Measurements from ENCODE around the gene VWF. TPM values are rescaled to one million over a fixed set of nuclear protein-coding genes. Genes with fewer than 3 reads are reported as not detected.

Gene VWF
- polyA plus RNA-seq, 1 donor (not counting 4 experiments of a cell fraction or from before 2014, with no cell fraction given) = 0.01 TPM

DNA sequence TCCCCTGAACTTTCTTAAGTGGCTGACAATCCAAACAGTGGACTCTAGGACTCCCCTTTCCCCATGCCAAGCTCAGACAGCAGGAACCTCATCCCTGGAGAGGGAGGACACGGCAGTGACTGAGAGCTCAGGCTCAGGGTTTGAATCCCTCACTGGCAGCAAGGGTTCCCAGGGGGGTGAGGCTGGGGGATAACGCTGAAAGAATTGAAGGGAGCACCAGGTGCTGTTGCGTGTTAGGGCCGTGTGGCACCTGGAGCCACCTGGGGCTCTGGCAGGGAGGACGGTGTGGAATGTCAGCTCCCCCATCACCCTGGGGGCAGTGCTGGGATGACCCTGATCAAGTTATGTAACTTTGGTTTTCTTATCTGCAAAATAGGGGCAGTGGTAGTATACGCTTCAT lies 219.5 kb downstream of the VWF start:
- Histone ChIP-seq H3K27ac (ENCODE audit: control insufficient read depth, insufficient read depth, low read length) (no peak overlapping the region), H3K36me3 (ENCODE audit: control insufficient read depth in 2 of 2, extremely low read depth in 1 of 2, insufficient read depth in 2 of 2, low read length in 2 of 2) (no peaks in the 10 kb centered on the region), H3K9me1 (ENCODE audit: control insufficient read depth, extremely low read depth, insufficient read depth, low read length) (no peaks in the 10 kb centered on the region), H3K4me2 (ENCODE audit: control insufficient read depth, extremely low read depth, insufficient read depth, low read depth, low read length) (no peak overlapping the region), H3K9ac (ENCODE audit: control insufficient read depth, extremely low read depth, insufficient read depth, low read length) (no peak overlapping the region), H4K20me1 (ENCODE audit: control insufficient read depth, extremely low read depth, insufficient read depth, low read length) (no peaks in the 10 kb centered on the region), H3K79me2 (ENCODE audit: control insufficient read depth, insufficient read depth, low read length) (no peaks in the 10 kb centered on the region), H3K27me3 (ENCODE audit: control insufficient read depth, extremely low read depth, insufficient read depth, low read length) (no peaks in the 10 kb centered on the region), H2AFZ (ENCODE audit: control insufficient read depth, low read length) (no peak overlapping the region), H3K9me3 (ENCODE audit: control insufficient read depth, low read depth, low read length) (no peaks in the 10 kb centered on the region), H3K4me3 (ENCODE audit: control insufficient read depth in 2 of 3, extremely low read depth in 1 of 3, insufficient read depth in 2 of 3, low read depth in 1 of 3, low read length in 3 of 3) (no peak overlapping the region), H3K4me1 (ENCODE audit: control insufficient read depth, extremely low read depth, insufficient read depth, low read length) (no peaks in the 10 kb centered on the region)
- FAIRE-seq (no peak), DNase-seq (ENCODE audit: low read depth, low spot score) (no peak)
- TF ChIP-seq EZH2 (IDR thresholded peaks at IDR 0.05; ENCODE audit: low read length) = no peak
- TF ChIP-seq, protein P1, sequence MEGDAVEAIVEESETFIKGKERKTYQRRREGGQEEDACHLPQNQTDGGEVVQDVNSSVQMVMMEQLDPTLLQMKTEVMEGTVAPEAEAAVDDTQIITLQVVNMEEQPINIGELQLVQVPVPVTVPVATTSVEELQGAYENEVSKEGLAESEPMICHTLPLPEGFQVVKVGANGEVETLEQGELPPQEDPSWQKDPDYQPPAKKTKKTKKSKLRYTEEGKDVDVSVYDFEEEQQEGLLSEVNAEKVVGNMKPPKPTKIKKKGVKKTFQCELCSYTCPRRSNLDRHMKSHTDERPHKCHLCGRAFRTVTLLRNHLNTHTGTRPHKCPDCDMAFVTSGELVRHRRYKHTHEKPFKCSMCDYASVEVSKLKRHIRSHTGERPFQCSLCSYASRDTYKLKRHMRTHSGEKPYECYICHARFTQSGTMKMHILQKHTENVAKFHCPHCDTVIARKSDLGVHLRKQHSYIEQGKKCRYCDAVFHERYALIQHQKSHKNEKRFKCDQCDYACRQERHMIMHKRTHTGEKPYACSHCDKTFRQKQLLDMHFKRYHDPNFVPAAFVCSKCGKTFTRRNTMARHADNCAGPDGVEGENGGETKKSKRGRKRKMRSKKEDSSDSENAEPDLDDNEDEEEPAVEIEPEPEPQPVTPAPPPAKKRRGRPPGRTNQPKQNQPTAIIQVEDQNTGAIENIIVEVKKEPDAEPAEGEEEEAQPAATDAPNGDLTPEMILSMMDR (optimal IDR thresholded peaks at IDR 0.05 in 1 of 3, IDR thresholded peaks at IDR 0.05 in 1 of 3, conservative IDR thresholded peaks at IDR 0.05 in 1 of 3; ENCODE audit: extremely low read depth in 1 of 3, insufficient read depth in 2 of 3, low read length in 3 of 3) = no peak
- dilution Hi-C loops (cut with MboI; ENCODE audit: extremely low pct_ligation_motif_present, low sequenced_read_pairs) = no loop called here

DNA sequence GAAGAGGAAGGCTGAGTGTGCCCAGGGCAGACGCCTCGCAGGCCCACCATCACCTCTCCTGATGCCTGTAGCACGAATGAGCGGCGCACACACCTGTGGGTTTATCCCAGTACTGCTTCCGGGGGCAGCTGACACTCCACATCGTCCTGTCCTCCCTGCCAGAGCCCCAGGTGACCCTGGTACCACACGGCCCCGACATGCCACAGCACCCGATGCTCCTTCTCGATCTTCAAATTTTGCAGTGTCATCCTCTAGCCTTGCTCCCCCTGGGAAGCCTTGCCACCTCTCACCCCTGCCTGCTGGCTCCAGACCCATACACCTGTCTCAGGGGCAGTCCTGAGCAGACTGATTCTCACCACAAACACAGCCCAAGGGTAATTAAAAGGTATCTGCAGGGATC lies 220.0 kb downstream of the VWF start:
- Histone ChIP-seq H3K9me3 (ENCODE audit: control insufficient read depth, low read depth, low read length) (no peaks in the 10 kb centered on the region), H3K79me2 (ENCODE audit: control insufficient read depth, insufficient read depth, low read length) (no peaks in the 10 kb centered on the region), H3K27ac (ENCODE audit: control insufficient read depth, insufficient read depth, low read length) (no peak overlapping the region), H3K9ac (ENCODE audit: control insufficient read depth, extremely low read depth, insufficient read depth, low read length) (no peak overlapping the region), H3K4me3 (ENCODE audit: control insufficient read depth in 2 of 3, extremely low read depth in 1 of 3, insufficient read depth in 2 of 3, low read depth in 1 of 3, low read length in 3 of 3) (no peak overlapping the region), H3K4me2 (ENCODE audit: control insufficient read depth, extremely low read depth, insufficient read depth, low read depth, low read length) (no peak overlapping the region), H3K4me1 (ENCODE audit: control insufficient read depth, extremely low read depth, insufficient read depth, low read length) (no peaks in the 10 kb centered on the region), H3K9me1 (ENCODE audit: control insufficient read depth, extremely low read depth, insufficient read depth, low read length) (no peaks in the 10 kb centered on the region), H2AFZ (ENCODE audit: control insufficient read depth, low read length) (no peak overlapping the region), H4K20me1 (ENCODE audit: control insufficient read depth, extremely low read depth, insufficient read depth, low read length) (no peaks in the 10 kb centered on the region), H3K36me3 (ENCODE audit: control insufficient read depth in 2 of 2, extremely low read depth in 1 of 2, insufficient read depth in 2 of 2, low read length in 2 of 2) (no peaks in the 10 kb centered on the region), H3K27me3 (ENCODE audit: control insufficient read depth, extremely low read depth, insufficient read depth, low read length) (no peaks in the 10 kb centered on the region)
- dilution Hi-C loops (cut with MboI; ENCODE audit: extremely low pct_ligation_motif_present, low sequenced_read_pairs) = no loop called here
- no peak for DNase-seq (ENCODE audit: low read depth, low spot score)
- no peak for FAIRE-seq
- TF ChIP-seq, protein P1 (optimal IDR thresholded peaks at IDR 0.05 in 1 of 3, IDR thresholded peaks at IDR 0.05 in 1 of 3, conservative IDR thresholded peaks at IDR 0.05 in 1 of 3; ENCODE audit: extremely low read depth in 1 of 3, insufficient read depth in 2 of 3, low read length in 3 of 3) = no peak
- TF ChIP-seq EZH2 (IDR thresholded peaks at IDR 0.05; ENCODE audit: low read length) = no peak
